ENCODE results near the gene IFITM1.

GRCh38 chr11:278001-278951 is 35.6 kb upstream of the IFITM1 start, which contains the start of gene NLRP6:
- TF ChIP-seq CTCF (conservative IDR thresholded peaks at IDR 0.05; ENCODE audit: low read depth, low read length) (no peak), EZH2 (IDR thresholded peaks at IDR 0.05; ENCODE audit: low read length, unreplicated experiment) (no peak)
